Activated T-helper 1 cell treated with anti-CD3 and anti-CD28 coated beads, Interleukin-12 subunit alpha, Interleukin-12 subunit beta, Interleukin-2, Interleukin-4 antibody, amounts not matched to agents 30 ng/mL and 10 ng/mL and 1 ng/mL, durations not matched to agents 14 hours and 24 hours and 36 hours (primary cell): Measurements from ENCODE around the gene STX3. TPM values are rescaled to one million over a fixed set of nuclear protein-coding genes. Genes with fewer than 3 reads are reported as not detected.

Experiments used
- DNase-seq: peaks from one replicate; pipeline ENCODE4 v3.0.0; 2021; ENCODE audit warnings: low spot score
- H3K27ac Mint-ChIP-seq: one replicate; pipeline ENCODE4 v1.8.0; 2021; ENCODE audit warnings: mild to moderate bottlenecking, mixed read lengths
- H3K27me3 Mint-ChIP-seq: one replicate; pipeline ENCODE4 v1.8.0; 2022; ENCODE audit warnings: mild to moderate bottlenecking, moderate library complexity, mixed read lengths; ENCODE audit not compliant: insufficient read depth
- H3K36me3 Mint-ChIP-seq: one replicate; pipeline ENCODE4 v1.8.0; 2021; ENCODE audit warnings: low read depth, mixed read lengths
- H3K4me1 Mint-ChIP-seq: one replicate; pipeline ENCODE4 v1.8.0; 2021; ENCODE audit warnings: low read depth, mixed read lengths
- H3K4me3 Mint-ChIP-seq: one replicate; pipeline ENCODE4 v1.8.0; 2021; ENCODE audit warnings: mild to moderate bottlenecking, moderate library complexity, mixed read lengths
- H3K9me3 Mint-ChIP-seq: one replicate; pipeline ENCODE4 v1.8.0; 2021; ENCODE audit warnings: mixed read lengths
- intact Hi-C: fragments of 100-400 bp; cut with micrococcal nuclease; formaldehyde crosslinking; loops from one replicate; pipeline ENCODE4 v1.15.1; 2024
- total RNA-seq: library from RNA; stranded (reverse); gene quantifications from 2 replicates; pipeline ENCODE4 v1.2.3, GENCODE V29; 2022

Gene STX3
- total RNA-seq, 1 donor from 2014 or later = 28.4 TPM

- intact Hi-C loops = no loop called here
- H3K27me3 Mint-ChIP-seq = no peaks in the 10 kb centered on the region
- no peak for DNase-seq
- no peak overlapping the region for H3K27ac Mint-ChIP-seq
- no peaks in the 10 kb centered on the region for H3K9me3 Mint-ChIP-seq
- no peak overlapping the region for H3K4me3 Mint-ChIP-seq
- H3K4me1 Mint-ChIP-seq = peaks cover 23% of the 10 kb centered on the region
- peaks cover 14% of the 10 kb centered on the region for H3K36me3 Mint-ChIP-seq
These were observed 10.0 kb downstream of the STX3 start for GRCh38 chr11:59765068-59765735.

- DNase-seq = no peak
- intact Hi-C loops = loop anchor here (1.0 to 2.0 kb wide), 2 partner anchors 11 to 16 kb away; partner anchors contain the start of gene STX3
- Mint-ChIP-seq H3K4me1 (peaks cover 19% of the 10 kb centered on the region), H3K27ac (peak overlapping the region; percentile 61), H3K9me3 (no peaks in the 10 kb centered on the region), H3K36me3 (peaks cover 6% of the 10 kb centered on the region), H3K4me3 (peak overlapping the region; percentile 55), H3K27me3 (no peaks in the 10 kb centered on the region)
These were observed 11.5 kb downstream of the STX3 start for GRCh38 chr11:59766542-59767224.

- intact Hi-C loops = loop anchor here (1.0 to 2.0 kb wide), 2 partner anchors 12 to 16 kb away; partner anchors contain the start of gene STX3
- Mint-ChIP-seq H3K36me3 (peaks cover 6% of the 10 kb centered on the region), H3K27ac (peak overlapping the region; percentile 61), H3K4me3 (peak overlapping the region; percentile 55), H3K4me1 (peaks cover 20% of the 10 kb centered on the region), H3K9me3 (no peaks in the 10 kb centered on the region), H3K27me3 (no peaks in the 10 kb centered on the region)
- DNase-seq = peak; percentile 26
These were observed 12.0 kb downstream of the STX3 start for GRCh38 chr11:59767225-59767611.

- Mint-ChIP-seq H3K9me3 (no peaks in the 10 kb centered on the region), H3K27me3 (no peaks in the 10 kb centered on the region), H3K4me1 (peaks cover 31% of the 10 kb centered on the region), H3K4me3 (no peak overlapping the region), H3K27ac (no peak overlapping the region), H3K36me3 (peaks cover 6% of the 10 kb centered on the region)
- intact Hi-C loops = no loop called here
- DNase-seq = no peak
These were observed 13.9 kb downstream of the STX3 start for GRCh38 chr11:59769111-59769510.

GRCh38 chr11:59769828-59770227 lies 14.7 kb downstream of the STX3 start:
- Mint-ChIP-seq H3K36me3 (peaks cover 6% of the 10 kb centered on the region), H3K27me3 (no peaks in the 10 kb centered on the region), H3K4me3 (no peak overlapping the region), H3K9me3 (no peaks in the 10 kb centered on the region), H3K27ac (no peak overlapping the region), H3K4me1 (peaks cover 31% of the 10 kb centered on the region)
- no peak for DNase-seq
- intact Hi-C loops = no loop called here

- Mint-ChIP-seq H3K4me1 (peaks cover 31% of the 10 kb centered on the region), H3K27me3 (no peaks in the 10 kb centered on the region), H3K36me3 (peaks cover 5% of the 10 kb centered on the region), H3K9me3 (no peaks in the 10 kb centered on the region), H3K4me3 (no peak overlapping the region), H3K27ac (no peak overlapping the region)
- DNase-seq = no peak
- intact Hi-C loops = no loop called here
These were observed 15.1 kb downstream of the STX3 start for GRCh38 chr11:59770319-59770718.

GRCh38 chr11:59770869-59771268 lies 15.7 kb downstream of the STX3 start:
- no peaks in the 10 kb centered on the region for H3K9me3 Mint-ChIP-seq
- H3K27ac Mint-ChIP-seq = no peak overlapping the region
- intact Hi-C loops = no loop called here
- no peak for DNase-seq
- peaks cover 35% of the 10 kb centered on the region for H3K4me1 Mint-ChIP-seq
- no peaks in the 10 kb centered on the region for H3K27me3 Mint-ChIP-seq
- H3K4me3 Mint-ChIP-seq = no peak overlapping the region
- H3K36me3 Mint-ChIP-seq = peaks cover 9% of the 10 kb centered on the region

- Mint-ChIP-seq H3K36me3 (peaks cover 10% of the 10 kb centered on the region), H3K9me3 (no peaks in the 10 kb centered on the region), H3K27ac (peak overlapping the region; percentile 89), H3K4me3 (peak overlapping the region; percentile 6), H3K27me3 (no peaks in the 10 kb centered on the region), H3K4me1 (peaks cover 43% of the 10 kb centered on the region)
- no peak for DNase-seq
- intact Hi-C loops = loop anchor here (1.0 kb wide), 1 partner anchor 12 kb away; no protein-coding TSS in a partner anchor
These were observed 16.4 kb downstream of the STX3 start for GRCh38 chr11:59771605-59772004.

GRCh38 chr11:59773083-59773440 lies 17.9 kb downstream of the STX3 start:
- H3K4me3 Mint-ChIP-seq = peak overlapping the region; percentile 43
- H3K9me3 Mint-ChIP-seq = no peaks in the 10 kb centered on the region
- intact Hi-C loops = no loop called here
- no peaks in the 10 kb centered on the region for H3K27me3 Mint-ChIP-seq
- H3K27ac Mint-ChIP-seq = peak overlapping the region; percentile 89
- H3K36me3 Mint-ChIP-seq = peaks cover 10% of the 10 kb centered on the region
- peaks cover 57% of the 10 kb centered on the region for H3K4me1 Mint-ChIP-seq
- DNase-seq = no peak

- intact Hi-C loops = loop anchor here (2.0 kb wide), 2 partner anchors 22 to 34 kb away; partner anchors contain the start of genes MRPL16 and STX3
- H3K36me3 Mint-ChIP-seq = peaks cover 16% of the 10 kb centered on the region
- DNase-seq = no peak
- peak overlapping the region; percentile 50 for H3K27ac Mint-ChIP-seq
- peaks cover 68% of the 10 kb centered on the region for H3K4me1 Mint-ChIP-seq
- peak overlapping the region; percentile 23 for H3K4me3 Mint-ChIP-seq
- no peaks in the 10 kb centered on the region for H3K27me3 Mint-ChIP-seq
- peaks cover under 1% of the 10 kb centered on the region for H3K9me3 Mint-ChIP-seq
These were observed 21.3 kb downstream of the STX3 start for GRCh38 chr11:59776210-59777066.

GRCh38 chr11:59777104-59777503 lies 21.9 kb downstream of the STX3 start:
- Mint-ChIP-seq H3K36me3 (peaks cover 20% of the 10 kb centered on the region), H3K4me3 (no peak overlapping the region), H3K9me3 (peaks cover 5% of the 10 kb centered on the region), H3K27me3 (no peaks in the 10 kb centered on the region), H3K4me1 (peaks cover 68% of the 10 kb centered on the region), H3K27ac (peak overlapping the region; percentile 6)
- no peak for DNase-seq
- intact Hi-C loops = loop anchor here (2.0 kb wide), 2 partner anchors 22 to 34 kb away; partner anchors contain the start of genes MRPL16 and STX3

- Mint-ChIP-seq H3K27ac (no peak overlapping the region), H3K4me3 (no peak overlapping the region), H3K27me3 (no peaks in the 10 kb centered on the region), H3K4me1 (peaks cover 66% of the 10 kb centered on the region), H3K9me3 (peaks cover 9% of the 10 kb centered on the region), H3K36me3 (peaks cover 25% of the 10 kb centered on the region)
- DNase-seq = no peak
- intact Hi-C loops = no loop called here
These were observed 22.9 kb downstream of the STX3 start for GRCh38 chr11:59778122-59778521.
